SHP77 (cell line): Measurements from ENCODE around the gene SKOR1.

ENCODE experiments used
- DNase-seq, 2 experiments: peaks; one replicate each; lab custom pipeline; 2025; lab: John Stamatoyannopoulos, UW

Gene SKOR1

DNA sequence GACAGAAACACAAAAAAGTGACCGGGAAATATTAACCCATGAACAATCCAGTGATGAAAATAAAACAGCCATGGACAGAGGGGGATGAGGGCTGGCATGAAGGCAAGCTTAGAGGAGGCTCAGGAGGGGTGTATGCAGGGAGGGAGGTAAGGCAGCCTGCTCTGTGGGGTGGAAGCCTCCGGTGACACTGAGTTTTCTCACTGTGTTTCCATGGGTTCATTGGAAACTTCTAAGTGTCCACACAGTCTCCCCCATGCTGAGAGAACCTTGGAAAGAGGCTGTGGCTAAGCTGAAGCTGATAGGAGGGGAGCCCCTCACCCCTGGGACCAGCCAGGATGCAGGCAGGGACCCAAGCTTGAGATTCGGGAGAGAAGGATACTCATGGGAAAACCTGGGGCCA, 6.8 kb upstream of the SKOR1 start:
- DNase-seq, result no peak

DNA sequence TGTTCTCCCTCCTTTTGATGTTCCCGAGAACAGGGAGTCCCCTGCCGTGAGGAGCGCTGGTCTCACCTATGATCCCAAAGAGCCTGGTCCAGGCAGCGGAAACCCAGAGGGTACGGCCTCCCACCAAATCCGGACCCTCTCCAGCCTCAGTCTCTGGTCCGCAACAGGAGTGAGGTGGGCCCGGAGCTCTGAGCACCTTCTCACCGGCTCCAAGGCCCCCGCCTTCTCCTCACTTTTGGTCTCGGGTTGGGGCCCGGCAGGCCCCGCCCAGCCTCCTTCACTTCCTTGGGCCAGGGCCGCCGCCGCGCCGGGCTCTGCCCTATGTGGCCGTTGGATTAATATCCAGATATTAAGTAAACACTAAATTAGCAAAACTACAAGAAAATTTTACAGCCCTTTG, 5.7 kb upstream of the SKOR1 start:
- DNase-seq, result no peak

GRCh38 chr15:67820122-67820991, 5.0 kb upstream of the SKOR1 start:
- no peak for DNase-seq

GRCh38 chr15:67820992-67821783, 4.1 kb upstream of the SKOR1 start:
- no peak for DNase-seq

DNA sequence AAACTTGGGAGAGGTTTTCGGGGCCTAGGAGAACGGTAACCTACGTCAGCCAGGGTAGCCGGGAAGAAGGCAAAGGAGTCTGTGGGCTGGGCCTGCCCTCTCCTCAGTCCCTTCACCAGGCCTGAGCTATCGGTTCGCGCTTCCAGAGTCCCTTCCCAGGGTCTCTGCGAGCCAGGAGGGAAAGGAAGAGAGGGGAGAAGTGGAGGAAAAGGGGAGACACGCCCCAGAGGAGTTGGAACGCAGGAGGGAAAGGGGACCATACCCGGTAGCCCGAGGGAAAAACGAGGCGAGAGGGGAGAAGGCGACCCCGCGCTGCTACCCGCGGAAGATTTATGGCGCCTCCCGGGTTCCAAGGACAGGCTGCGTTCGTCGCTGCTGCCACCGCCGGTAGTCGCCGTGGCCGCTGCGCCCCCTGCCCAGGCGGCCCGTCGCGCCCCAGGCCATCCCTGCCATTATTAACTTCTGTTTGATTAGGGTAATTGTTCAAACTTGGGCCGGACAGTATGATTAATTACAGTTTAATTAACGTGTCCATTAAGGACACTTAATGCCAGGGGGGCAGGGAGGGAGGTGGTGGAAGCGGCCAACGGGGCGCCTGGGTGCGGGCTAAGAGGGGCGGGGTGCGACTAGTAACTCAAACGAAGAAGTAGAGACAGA, 3.4 kb upstream of the SKOR1 start:
- no peak for DNase-seq

DNA sequence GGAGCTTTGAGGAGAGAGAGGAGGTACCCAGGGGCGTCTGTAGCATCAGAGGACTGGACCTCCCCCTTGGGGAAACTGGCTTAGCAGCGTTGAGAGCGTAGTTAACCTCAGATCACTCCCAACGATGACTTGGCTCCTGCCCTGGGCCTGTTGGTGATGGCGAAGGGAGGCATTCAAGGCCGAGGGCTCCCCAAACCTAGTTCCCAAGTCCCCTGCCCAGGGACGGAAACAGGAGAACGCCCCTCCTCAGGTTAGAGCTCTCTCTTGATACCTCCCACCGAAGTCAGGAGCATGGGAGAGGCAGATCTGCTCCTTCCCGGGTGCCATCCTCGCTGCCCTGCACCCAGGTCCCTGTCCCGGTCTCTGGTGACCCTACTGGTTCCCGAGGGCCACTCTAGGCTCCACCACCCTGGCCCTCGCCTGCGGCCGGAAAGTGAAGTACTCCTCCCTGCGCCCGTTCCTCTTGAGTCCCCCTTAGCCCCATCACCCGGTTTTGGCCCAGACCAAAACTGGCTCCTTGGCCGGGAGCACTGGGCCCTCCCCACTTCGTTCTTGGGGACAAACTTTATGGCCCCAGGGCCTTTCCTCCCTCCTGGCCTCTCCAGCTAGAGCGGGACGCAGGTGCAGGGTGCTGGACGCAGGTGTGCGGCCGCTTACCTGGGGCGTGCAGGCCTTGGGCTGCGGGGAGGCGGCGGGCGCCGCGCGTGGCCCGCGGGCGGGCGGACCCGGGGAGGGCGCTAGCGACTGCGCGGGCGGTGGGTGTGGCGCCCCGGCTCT, 2.6 kb upstream of the SKOR1 start:
- no peak for DNase-seq

DNA sequence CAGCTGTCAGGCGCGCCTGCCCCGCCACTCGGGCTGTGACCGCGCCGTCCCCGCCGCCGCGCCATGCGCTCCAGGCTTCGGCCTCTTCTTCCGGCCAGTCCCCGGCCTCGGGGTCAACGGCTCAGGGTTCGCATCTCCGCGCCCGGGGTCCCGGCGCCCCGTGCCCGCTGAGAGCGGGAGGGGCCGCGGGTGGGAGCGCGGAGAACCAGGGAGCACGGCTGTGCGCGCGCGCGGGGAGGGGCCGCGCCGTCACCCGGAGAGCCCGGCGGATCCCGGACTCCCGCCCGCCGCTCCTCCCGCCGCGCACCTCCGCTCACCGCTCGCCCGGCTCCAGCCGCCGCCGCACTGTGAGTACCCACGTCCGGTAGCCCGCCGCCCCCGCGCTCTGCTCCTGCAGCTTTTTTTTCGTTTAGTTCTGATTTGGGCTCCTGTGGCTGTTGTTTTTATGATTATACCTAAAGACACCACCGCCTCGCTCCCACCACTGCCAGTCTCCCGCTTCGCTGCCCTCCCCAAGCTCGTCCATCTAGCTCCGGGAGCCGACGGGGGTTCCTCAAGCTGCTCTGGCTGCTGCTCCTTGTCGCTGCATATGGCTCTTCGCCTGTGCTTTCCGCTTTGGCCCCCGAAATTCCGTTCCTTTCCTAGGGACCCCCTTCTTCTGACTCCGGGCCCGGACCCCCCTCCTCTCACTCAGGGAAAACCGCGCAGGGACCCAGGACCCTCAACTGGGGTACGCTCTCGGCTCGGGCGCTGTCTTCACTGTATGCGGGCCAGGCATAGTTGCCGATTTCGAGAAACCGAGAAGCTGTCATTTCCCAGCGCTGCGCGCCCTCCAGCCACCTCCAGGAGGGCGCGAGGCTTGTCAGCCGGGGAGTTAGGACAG, 1.8 kb upstream of the SKOR1 start:
- peak; percentile 12 to 37 for DNase-seq

DNA sequence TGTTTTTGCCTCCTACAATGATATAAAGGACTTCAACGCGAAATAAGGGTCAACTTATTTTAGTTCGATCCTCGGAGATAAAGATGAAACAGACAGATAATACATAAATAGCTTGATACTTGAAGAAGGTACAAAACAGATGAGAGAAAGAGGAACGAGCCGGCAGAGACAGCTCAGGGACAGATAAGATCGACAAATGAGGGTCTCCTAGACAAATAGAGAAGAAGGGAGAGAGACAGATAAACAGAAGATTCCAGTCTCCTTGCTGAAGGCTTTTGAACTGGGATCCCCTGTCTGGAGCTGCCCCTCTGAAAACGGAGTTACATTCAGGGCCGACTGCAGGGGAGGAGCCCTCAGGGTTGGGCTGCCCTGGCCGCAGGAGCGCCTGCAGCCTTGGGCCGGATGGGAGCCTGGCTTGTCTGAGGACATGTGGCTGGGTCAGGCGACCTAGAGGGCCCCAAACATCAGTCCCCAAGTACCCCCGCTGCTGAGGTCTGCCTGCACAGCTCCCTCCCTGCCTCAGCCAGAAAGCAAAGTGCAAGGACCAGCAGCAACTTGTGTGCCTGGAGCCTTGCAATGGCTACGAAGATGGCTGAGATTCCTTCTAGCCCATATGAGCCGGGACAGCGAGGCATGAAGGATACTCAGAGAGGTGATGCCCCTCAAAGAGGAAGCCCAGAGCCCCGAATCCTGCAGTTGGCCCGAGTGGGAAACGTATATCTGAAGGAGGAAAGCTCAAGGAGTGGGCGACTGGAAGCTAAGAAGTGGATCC, 926 bp upstream of the SKOR1 start:
- DNase-seq, result no peak

- no peak for DNase-seq
Measured at GRCh38 chr15:67825881-67826716, 790 bp downstream of the SKOR1 start.

DNA sequence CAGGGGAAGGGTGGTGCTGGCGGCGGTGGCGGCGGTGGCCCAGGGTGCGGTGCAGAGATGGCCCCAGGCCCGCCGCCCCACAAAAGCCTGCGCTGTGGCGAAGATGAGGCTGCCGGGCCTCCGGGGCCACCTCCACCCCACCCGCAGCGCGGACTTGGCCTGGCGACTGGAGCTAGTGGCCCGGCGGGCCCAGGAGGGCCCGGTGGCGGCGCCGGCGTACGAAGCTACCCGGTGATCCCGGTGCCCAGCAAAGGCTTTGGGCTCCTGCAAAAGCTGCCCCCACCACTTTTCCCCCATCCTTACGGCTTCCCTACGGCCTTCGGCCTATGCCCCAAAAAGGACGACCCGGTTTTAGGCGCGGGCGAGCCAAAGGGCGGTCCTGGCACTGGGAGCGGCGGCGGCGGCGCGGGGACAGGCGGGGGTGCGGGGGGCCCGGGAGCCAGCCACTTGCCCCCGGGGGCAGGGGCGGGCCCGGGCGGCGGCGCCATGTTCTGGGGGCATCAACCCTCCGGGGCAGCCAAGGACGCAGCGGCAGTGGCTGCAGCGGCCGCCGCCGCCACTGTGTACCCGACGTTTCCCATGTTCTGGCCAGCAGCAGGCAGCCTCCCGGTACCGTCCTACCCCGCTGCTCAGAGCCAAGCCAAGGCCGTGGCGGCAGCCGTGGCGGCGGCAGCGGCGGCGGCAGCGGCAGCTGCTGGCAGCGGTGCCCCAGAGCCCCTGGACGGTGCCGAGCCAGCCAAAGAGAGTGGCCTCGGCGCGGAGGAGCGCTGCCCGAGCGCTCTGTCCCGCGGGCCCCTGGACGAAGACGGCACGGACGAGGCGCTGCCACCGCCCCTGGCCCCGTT, 1.6 kb downstream of the SKOR1 start:
- no peak for DNase-seq

GRCh38 chr15:67827562-67828277, 2.4 kb downstream of the SKOR1 start:
- DNase-seq, result no peak

DNA sequence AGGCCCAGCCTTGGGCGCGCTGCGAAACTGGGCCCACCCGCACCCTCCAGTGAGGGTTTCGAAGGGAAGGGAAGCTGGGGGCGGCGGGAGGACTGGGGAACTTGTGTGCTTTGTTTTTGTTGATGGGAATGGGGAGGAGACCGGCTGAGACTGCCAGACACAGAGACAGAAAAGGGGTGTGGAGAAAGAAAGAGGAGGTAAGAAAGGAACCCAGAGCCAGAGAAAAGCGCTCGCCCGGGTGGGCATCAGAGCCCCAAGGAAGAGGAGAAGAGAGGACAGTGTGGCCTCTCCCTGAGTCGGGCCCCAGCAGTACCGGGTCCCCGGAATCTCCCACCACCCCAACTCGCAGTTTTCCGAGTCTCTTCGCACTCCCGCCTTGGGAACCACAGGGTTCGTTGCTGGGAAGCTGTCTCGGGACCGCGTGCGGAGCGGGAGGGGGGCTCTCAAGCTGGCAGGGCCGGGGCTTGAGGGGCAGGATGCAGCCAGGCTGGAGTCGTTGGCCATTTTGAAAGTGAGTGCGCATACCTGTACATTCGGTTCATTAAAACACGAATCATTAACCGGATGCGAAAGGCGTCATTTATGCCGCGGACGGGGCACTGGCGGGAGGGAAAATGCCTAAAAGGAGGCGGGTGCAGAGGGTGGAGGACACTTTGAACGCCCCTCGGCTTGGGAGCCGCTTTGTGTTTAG, 3.1 kb downstream of the SKOR1 start:
- DNase-seq, result no peak

- no peak for DNase-seq
Measured at GRCh38 chr15:67828969-67829646, 3.8 kb downstream of the SKOR1 start.

GRCh38 chr15:67829647-67830504, 4.6 kb downstream of the SKOR1 start:
- no peak for DNase-seq

GRCh38 chr15:67831363-67831762, 6.1 kb downstream of the SKOR1 start:
- no peak for DNase-seq
